GM23338 (cell line): ENCODE measurements around the gene TFIP11. TPM values are rescaled to one million over a fixed set of nuclear protein-coding genes. Genes with fewer than 3 reads are reported as not detected.

Experiments used
- ATAC-seq: fragments of 200-7000 bp; cut with Tn5 transposase; 3 replicates; pipeline ENCODE4 v1.9.1; 2020
- DNase-seq: peaks from one replicate; pipeline ENCODE4 v3.0.0-alpha.2; 2015; ENCODE audit warnings: low spot score
- H2AFZ ChIP-seq: fragments of 200-600 bp; sonication (generic); 2 replicates; pipeline ENCODE4 v1.8.0; 2016; ENCODE audit warnings: antibody characterized with exemption, mild to moderate bottlenecking, moderate library complexity
- H3F3A ChIP-seq: fragments of 200-600 bp; sonication (generic); replicated peaks from 2 replicates; pipeline ENCODE4 v1.8.0; 2017; ENCODE audit warnings: antibody characterized with exemption, mixed run types, low read depth
- H3K27ac ChIP-seq: fragments of 200-600 bp; sonication (generic); 2 replicates; pipeline ENCODE4 v1.6.1; 2016; ENCODE audit warnings: low read depth
- H3K27me3 ChIP-seq: fragments of 200-600 bp; sonication (generic); 2 replicates; pipeline ENCODE4 v1.8.0; 2016; ENCODE audit warnings: mild to moderate bottlenecking, mixed run types, moderate library complexity; ENCODE audit not compliant: insufficient read depth
- H3K36me3 ChIP-seq: fragments of 200-600 bp; sonication (generic); 2 replicates; pipeline ENCODE4 v1.8.0; 2016; ENCODE audit warnings: mild to moderate bottlenecking; ENCODE audit not compliant: insufficient read depth
- H3K4me1 ChIP-seq: fragments of 200-600 bp; sonication (generic); 2 replicates; pipeline ENCODE4 v1.8.0; 2016; ENCODE audit warnings: mild to moderate bottlenecking, moderate library complexity; ENCODE audit not compliant: insufficient read depth
- H3K4me2 ChIP-seq: fragments of 200-600 bp; sonication (generic); 2 replicates; pipeline ENCODE4 v1.7.1; 2017; ENCODE audit warnings: mixed run types
- H3K4me3 ChIP-seq: fragments of 200-600 bp; sonication (generic); 2 replicates; pipeline ENCODE4 v1.6.1; 2016; ENCODE audit warnings: mixed run types
- H3K79me2 ChIP-seq: fragments of 200-600 bp; sonication (generic); replicated peaks from 2 replicates; pipeline ENCODE4 v1.8.0; 2017; ENCODE audit warnings: mild to moderate bottlenecking; ENCODE audit not compliant: insufficient read depth
- H3K9me2 ChIP-seq: fragments of 200-600 bp; sonication (generic); 2 replicates; pipeline ENCODE4 v1.8.0; 2017; ENCODE audit not compliant: insufficient read depth
- H4K20me1 ChIP-seq: fragments of 200-600 bp; sonication (generic); replicated peaks from 2 replicates; pipeline ENCODE4 v1.8.0; 2017; ENCODE audit warnings: mild to moderate bottlenecking; ENCODE audit not compliant: insufficient read depth
- H3K27ac Mint-ChIP-seq: 2 replicates; pipeline ENCODE4 v1.8.0; 2020; ENCODE audit warnings: inconsistent platforms, mild to moderate bottlenecking, moderate library complexity, mixed read lengths
- H3K27me3 Mint-ChIP-seq: 3 replicates; pipeline ENCODE4 v1.8.0; 2022; ENCODE audit warnings: low read depth, mild to moderate bottlenecking, moderate library complexity, mixed read lengths, inconsistent platforms; ENCODE audit not compliant: insufficient read depth, poor library complexity
- H3K36me3 Mint-ChIP-seq: 3 replicates; pipeline ENCODE4 v1.8.0; 2021; ENCODE audit warnings: low read depth, mild to moderate bottlenecking, inconsistent platforms, moderate library complexity, mixed read lengths
- H3K4me1 Mint-ChIP-seq: 3 replicates; pipeline ENCODE4 v1.8.0; 2020; ENCODE audit warnings: mild to moderate bottlenecking, inconsistent platforms, mixed read lengths
- H3K4me3 Mint-ChIP-seq: 3 replicates; pipeline ENCODE4 v1.8.0; 2021; ENCODE audit warnings: moderate library complexity, mild to moderate bottlenecking, inconsistent platforms, mixed read lengths
- H3K9me3 Mint-ChIP-seq: 3 replicates; pipeline ENCODE4 v1.8.0; 2020; ENCODE audit warnings: moderate library complexity, mild to moderate bottlenecking, inconsistent platforms, mixed read lengths
- CREB1 ChIP-seq: fragments of 250-450 bp; sonication (Bioruptor Pico); IDR thresholded peaks from 2 replicates; pipeline ENCODE4 v1.5.0; 2020; ENCODE audit warnings: low read depth, mild to moderate bottlenecking, moderate library complexity
- CTCF ChIP-seq, 2 experiments: fragments of 200-600 bp in 1 of 2; sonication (generic) in 1 of 2; conservative IDR thresholded peaks; 2 replicates each; pipeline versions ENCODE4 v1.5.1 to v1.6.1; 2016 to 2017; ENCODE audit warnings: antibody characterized with exemption in 2 of 2, low read depth in 2 of 2, mild to moderate bottlenecking in 2 of 2, moderate library complexity in 1 of 2
- ETS1 ChIP-seq: IDR thresholded peaks from 2 replicates; pipeline ENCODE4 v1.6.1; 2016; ENCODE audit warnings: antibody characterized with exemption
- EZH2 ChIP-seq: fragments of 200-600 bp; sonication (generic); IDR thresholded peaks from one replicate; pipeline ENCODE4 v1.8.0; 2017; ENCODE audit warnings: antibody characterized with exemption, mild to moderate bottlenecking, low read depth; ENCODE audit not compliant: unreplicated experiment
- EZH2phosphoT487 ChIP-seq: fragments of 200-600 bp; sonication (generic); IDR thresholded peaks from one replicate; pipeline ENCODE4 v1.8.1; 2018; ENCODE audit warnings: antibody characterized with exemption; ENCODE audit not compliant: unreplicated experiment
- JUNB ChIP-seq: IDR thresholded peaks from one replicate; pipeline ENCODE4 v1.6.1; 2016; ENCODE audit warnings: antibody characterized with exemption; ENCODE audit not compliant: unreplicated experiment
- NANOG ChIP-seq: IDR thresholded peaks from 2 replicates; pipeline ENCODE4 v1.6.1; 2016; ENCODE audit warnings: antibody characterized with exemption, borderline replicate concordance
- POLR2AphosphoS5 ChIP-seq: IDR thresholded peaks from 2 replicates; pipeline ENCODE4 v1.6.1; 2016; ENCODE audit warnings: antibody characterized with exemption, low read depth
- REST ChIP-seq: IDR thresholded peaks from one replicate; pipeline ENCODE4 v1.6.1; 2018; ENCODE audit warnings: antibody characterized with exemption; ENCODE audit not compliant: unreplicated experiment
- STAT1 ChIP-seq: IDR thresholded peaks from one replicate; pipeline ENCODE4 v1.6.1; 2016; ENCODE audit warnings: antibody characterized with exemption; ENCODE audit not compliant: unreplicated experiment
- ZNF114 ChIP-seq: fragments of 250-450 bp; sonication (Bioruptor Pico); IDR thresholded peaks from 2 replicates; pipeline ENCODE4 v1.5.0; 2020; ENCODE audit warnings: mild to moderate bottlenecking, moderate library complexity
- ZNF331 ChIP-seq: fragments of 250-450 bp; sonication (Bioruptor Pico); IDR thresholded peaks from 2 replicates; pipeline ENCODE4 v1.5.0; 2020; ENCODE audit warnings: low read depth, mild to moderate bottlenecking, moderate library complexity
- ZNF462 ChIP-seq: fragments of 250-450 bp; sonication (Bioruptor Pico); IDR thresholded peaks from 2 replicates; pipeline ENCODE4 v1.5.0; 2020; ENCODE audit warnings: mild to moderate bottlenecking, moderate library complexity
- polyA plus RNA-seq: library from polyadenylated mRNA; unstranded; fragments of >200 nt; fragmentation: Nextera tagmentation; extraction: Ambion mirVana; gene quantifications from 2 replicates; pipeline ENCODE4 v1.2.1, GENCODE V29; 2016
- total RNA-seq: library from RNA; depleted of rRNA; stranded (reverse); fragments of >200 nt; shearing (Covaris generic); gene quantifications from 2 replicates; pipeline ENCODE4 v1.2.3, GENCODE V29; 2014

The TFIP11 gene
- total and polyA plus RNA-seq, 2 experiments from 2014 or later, result 17.1 to 26.2 TPM

- Histone ChIP-seq H3K27ac (no peak overlapping the region), H2AFZ (no peak overlapping the region), H3K4me3 (no peak overlapping the region), H3K9me2 (no peaks in the 10 kb centered on the region), H3K36me3 (no peaks in the 10 kb centered on the region; the same call in 1 of the 2 replicates), H3K4me2 (no peak overlapping the region), H3K27me3 (no peaks in the 10 kb centered on the region), H3K4me1 (no peaks in the 10 kb centered on the region), H3F3A (no peaks in the 10 kb centered on the region), H4K20me1 (no peaks in the 10 kb centered on the region; the same call in none of the 2 replicates), H3K79me2 (no peaks in the 10 kb centered on the region)
- DNase-seq, result no peak
- Mint-ChIP-seq H3K27ac (no peak overlapping the region), H3K36me3 (peaks cover 43% of the 10 kb centered on the region), H3K4me3 (no peak overlapping the region), H3K4me1 (no peaks in the 10 kb centered on the region), H3K9me3 (no peaks in the 10 kb centered on the region), H3K27me3 (peaks cover 6% of the 10 kb centered on the region)
- no peak for ATAC-seq
- TF ChIP-seq CTCF (conservative IDR thresholded peaks at IDR 0.05; ENCODE audit: low read depth in 2 of 2) (no peak), JUNB (no peak), ZNF462 (no peak), REST (no peak), POLR2AphosphoS5 (no peak), ZNF114 (CRISPR knock-in tag) (no peak), NANOG (no peak), EZH2 (no peak), ETS1 (no peak), CREB1 (no peak), ZNF331 (CRISPR knock-in tag) (no peak), EZH2phosphoT487 (no peak), STAT1 (no peak)
Measured at GRCh38 chr22:26453812-26454500, 58.3 kb downstream of the TFIP11 start.
